Vagina (tissue), 2 donors: ENCODE results near the gene GALNT15. TPM values are rescaled to one million over a fixed set of nuclear protein-coding genes. Genes with fewer than 3 reads are reported as not detected.
A peak's percentile ranks its signal among the peaks of the same experiment; 100 is the strongest.

Experiments used
- DNase-seq, 2 donors: peaks; one replicate each; pipeline ENCODE4 v3.0.0-alpha.2; 2017; ENCODE audit errors: extremely low spot score in 2 of 2
- H3K27ac ChIP-seq: fragments of 200-600 bp; sonication (generic); one replicate; pipeline ENCODE4 v1.5.1; 2019
- H3K27me3 ChIP-seq: fragments of 200-600 bp; sonication (generic); one replicate; pipeline ENCODE4 v1.5.1; 2019
- H3K36me3 ChIP-seq, 2 donors: fragments of 200-600 bp; sonication (generic); one replicate each; pipeline ENCODE4 v1.5.1; 2017 to 2019
- H3K4me1 ChIP-seq: fragments of 200-600 bp; sonication (generic); one replicate; pipeline ENCODE4 v1.5.1; 2019
- H3K4me3 ChIP-seq, 2 donors: fragments of 200-600 bp; sonication (generic); 1 replicate in 1 of 2; 2 replicates in 1 of 2; pipeline ENCODE4 v1.5.1; 2016 to 2019
- H3K9me3 ChIP-seq: fragments of 200-600 bp; sonication (generic); one replicate; pipeline ENCODE4 v1.5.1; 2019
- POLR2A ChIP-seq, 2 donors: fragments of 450-650 bp; IDR thresholded peaks; one replicate each; pipeline ENCODE4 v1.6.1; 2017; ENCODE audit warnings: antibody characterized with exemption in 2 of 2, mild to moderate bottlenecking in 2 of 2, moderate library complexity in 2 of 2
- POLR2AphosphoS5 ChIP-seq, 2 donors: sonication (generic); formaldehyde crosslinking; IDR thresholded peaks; one replicate each; pipeline ENCODE4 v1.9.0; 2017; ENCODE audit warnings: antibody characterized with exemption in 2 of 2, mild to moderate bottlenecking in 2 of 2, low read depth in 1 of 2; ENCODE audit not compliant: insufficient read depth in 1 of 2
- intact Hi-C: fragments of 100-400 bp; cut with DNase I; formaldehyde crosslinking; loops from one replicate; pipeline ENCODE4 v1.15.1; 2023
- total RNA-seq: library from RNA; depleted of rRNA; stranded (reverse); fragments of >200 nt; gene quantifications from one replicate; pipeline ENCODE4 v1.2.3, GENCODE V29; 2016
- TF ChIP-seq, protein P1 (sequence below), 3 experiments: fragments of 450-650 bp in 2 of 3; fragments of 200-600 bp in 1 of 3; sonication (generic) in 1 of 3; IDR thresholded peaks; one replicate each; pipeline ENCODE4 v1.5.1; 2017 to 2019; ENCODE audit warnings: antibody characterized with exemption in 3 of 3, mild to moderate bottlenecking in 2 of 3, moderate library complexity in 2 of 3

GALNT15 gene
- total RNA-seq, 1 donor from 2014 or later, result 225 TPM

DNA sequence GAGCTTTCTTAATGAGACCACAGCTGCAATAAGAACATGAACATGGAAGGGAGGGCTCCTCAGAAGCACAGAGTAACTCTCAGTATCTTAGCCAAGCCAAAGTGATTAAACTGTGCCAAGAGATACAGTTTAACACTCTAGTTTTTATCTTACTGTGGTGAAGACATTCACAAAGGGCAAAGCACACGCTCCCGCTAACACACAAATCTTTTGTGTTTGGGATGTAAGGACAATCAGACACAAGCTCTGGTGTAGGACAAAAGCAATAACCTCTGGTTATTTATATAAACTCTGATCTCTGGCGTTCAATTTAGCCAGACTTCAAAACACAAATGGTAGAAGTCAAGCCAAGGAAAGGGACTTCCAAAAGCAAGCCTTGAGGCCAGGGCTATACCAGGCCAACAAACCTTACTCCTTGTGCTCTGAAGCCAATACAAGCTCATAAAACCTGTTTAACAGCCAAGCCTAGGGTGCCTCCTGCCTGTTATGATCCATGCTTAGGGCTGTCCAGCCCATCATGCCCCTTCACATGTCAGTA is 62.4 kb downstream of the GALNT15 start:
- no peak overlapping the region for H3K27ac ChIP-seq
- no peaks in the 10 kb centered on the region for H3K9me3 ChIP-seq
- peaks cover 21% of the 10 kb centered on the region for H3K4me1 ChIP-seq
- TF ChIP-seq, protein P1, sequence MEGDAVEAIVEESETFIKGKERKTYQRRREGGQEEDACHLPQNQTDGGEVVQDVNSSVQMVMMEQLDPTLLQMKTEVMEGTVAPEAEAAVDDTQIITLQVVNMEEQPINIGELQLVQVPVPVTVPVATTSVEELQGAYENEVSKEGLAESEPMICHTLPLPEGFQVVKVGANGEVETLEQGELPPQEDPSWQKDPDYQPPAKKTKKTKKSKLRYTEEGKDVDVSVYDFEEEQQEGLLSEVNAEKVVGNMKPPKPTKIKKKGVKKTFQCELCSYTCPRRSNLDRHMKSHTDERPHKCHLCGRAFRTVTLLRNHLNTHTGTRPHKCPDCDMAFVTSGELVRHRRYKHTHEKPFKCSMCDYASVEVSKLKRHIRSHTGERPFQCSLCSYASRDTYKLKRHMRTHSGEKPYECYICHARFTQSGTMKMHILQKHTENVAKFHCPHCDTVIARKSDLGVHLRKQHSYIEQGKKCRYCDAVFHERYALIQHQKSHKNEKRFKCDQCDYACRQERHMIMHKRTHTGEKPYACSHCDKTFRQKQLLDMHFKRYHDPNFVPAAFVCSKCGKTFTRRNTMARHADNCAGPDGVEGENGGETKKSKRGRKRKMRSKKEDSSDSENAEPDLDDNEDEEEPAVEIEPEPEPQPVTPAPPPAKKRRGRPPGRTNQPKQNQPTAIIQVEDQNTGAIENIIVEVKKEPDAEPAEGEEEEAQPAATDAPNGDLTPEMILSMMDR (IDR thresholded peaks at IDR 0.05), result no peak
- TF ChIP-seq POLR2A (IDR thresholded peaks at IDR 0.05) (no peak), POLR2AphosphoS5 (IDR thresholded peaks at IDR 0.05; ENCODE audit: insufficient read depth in 1 of 2, low read depth in 1 of 2) (no peak)
- no peak overlapping the region for H3K4me3 ChIP-seq
- intact Hi-C loops, result no loop called here
- DNase-seq, result no peak
- H3K36me3 ChIP-seq, result no peaks in the 10 kb centered on the region
- H3K27me3 ChIP-seq, result no peaks in the 10 kb centered on the region

DNA sequence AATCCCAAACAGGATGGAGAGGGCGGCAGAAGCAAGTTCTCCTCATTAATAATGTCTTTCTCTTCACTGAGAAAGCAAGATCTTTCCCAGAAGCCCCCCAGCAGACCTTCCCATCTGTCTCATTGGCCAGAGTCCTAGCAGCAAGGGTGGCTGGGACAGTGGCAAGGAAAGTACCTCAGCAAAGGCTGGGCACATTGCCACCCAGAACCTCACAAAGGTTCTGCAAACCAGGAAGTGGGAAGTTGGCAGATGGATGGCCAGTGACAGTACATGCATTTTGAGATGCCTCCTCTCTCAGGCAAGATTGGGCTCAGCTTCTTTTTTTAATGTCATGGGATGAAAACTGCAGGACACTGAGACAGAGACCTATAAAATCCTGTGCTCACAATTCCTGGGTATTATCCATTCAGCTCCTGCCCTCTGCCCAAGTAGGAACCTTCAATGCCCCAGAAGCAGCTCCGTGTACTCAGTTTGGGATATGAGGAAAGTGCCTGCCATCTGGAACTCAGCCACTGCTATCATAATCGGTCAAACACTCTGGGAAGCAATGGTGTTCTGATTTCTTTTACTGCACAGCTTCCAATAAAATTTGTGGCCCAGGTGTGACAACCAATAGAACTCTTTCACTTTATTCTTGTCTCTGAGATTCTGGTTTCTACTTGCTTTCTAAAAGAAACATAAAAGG is 64.7 kb downstream of the GALNT15 start:
- peak overlapping the region; percentile 73 for H3K27ac ChIP-seq

DNA sequence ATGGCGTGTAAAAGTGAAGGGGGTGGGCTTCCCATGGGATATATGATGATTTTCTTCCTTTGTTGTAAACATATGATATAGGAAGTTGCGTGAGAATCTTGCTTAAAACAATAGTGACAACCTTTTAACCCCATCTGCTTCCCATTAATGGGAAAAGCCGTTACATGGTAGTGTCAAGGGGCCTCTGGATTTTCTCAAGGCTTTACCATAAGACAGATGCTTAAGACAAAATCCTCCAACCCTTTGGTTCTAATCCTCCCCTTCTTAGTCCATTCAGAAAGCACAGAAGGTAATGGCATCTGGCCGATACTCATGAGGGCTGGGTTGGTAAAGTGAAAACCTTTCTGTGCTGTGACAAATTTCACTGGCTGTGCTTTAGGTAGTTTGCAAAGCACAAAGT is 65.3 kb downstream of the GALNT15 start:
- H3K9me3 ChIP-seq, result no peaks in the 10 kb centered on the region
- no peaks in the 10 kb centered on the region for H3K27me3 ChIP-seq
- no peaks in the 10 kb centered on the region for H3K36me3 ChIP-seq
- DNase-seq, result no peak
- peak overlapping the region; percentile 73 for H3K27ac ChIP-seq
- TF ChIP-seq POLR2A (IDR thresholded peaks at IDR 0.05) (no peak), POLR2AphosphoS5 (IDR thresholded peaks at IDR 0.05; ENCODE audit: insufficient read depth in 1 of 2, low read depth in 1 of 2) (no peak)
- TF ChIP-seq, protein P1 (IDR thresholded peaks at IDR 0.05), result no peak
- peaks cover 21% of the 10 kb centered on the region for H3K4me1 ChIP-seq
- no peak overlapping the region for H3K4me3 ChIP-seq
- intact Hi-C loops, result loop anchor here (10.0 kb wide), 1 partner anchor 425 kb away; no protein-coding TSS in a partner anchor

More for the DNA sequence above, 64.7 kb downstream of the GALNT15 start:
- intact Hi-C loops, result no loop called here
- H3K9me3 ChIP-seq, result no peaks in the 10 kb centered on the region
- TF ChIP-seq, protein P1 (IDR thresholded peaks at IDR 0.05), result no peak
- TF ChIP-seq POLR2A (IDR thresholded peaks at IDR 0.05), result no peak
- TF ChIP-seq POLR2AphosphoS5 (IDR thresholded peaks at IDR 0.05; ENCODE audit: insufficient read depth in 1 of 2, low read depth in 1 of 2), result no peak
- peaks cover 21% of the 10 kb centered on the region for H3K4me1 ChIP-seq
- no peaks in the 10 kb centered on the region for H3K27me3 ChIP-seq
- H3K4me3 ChIP-seq, result no peak overlapping the region
- DNase-seq, result no peak
- no peaks in the 10 kb centered on the region for H3K36me3 ChIP-seq

DNA sequence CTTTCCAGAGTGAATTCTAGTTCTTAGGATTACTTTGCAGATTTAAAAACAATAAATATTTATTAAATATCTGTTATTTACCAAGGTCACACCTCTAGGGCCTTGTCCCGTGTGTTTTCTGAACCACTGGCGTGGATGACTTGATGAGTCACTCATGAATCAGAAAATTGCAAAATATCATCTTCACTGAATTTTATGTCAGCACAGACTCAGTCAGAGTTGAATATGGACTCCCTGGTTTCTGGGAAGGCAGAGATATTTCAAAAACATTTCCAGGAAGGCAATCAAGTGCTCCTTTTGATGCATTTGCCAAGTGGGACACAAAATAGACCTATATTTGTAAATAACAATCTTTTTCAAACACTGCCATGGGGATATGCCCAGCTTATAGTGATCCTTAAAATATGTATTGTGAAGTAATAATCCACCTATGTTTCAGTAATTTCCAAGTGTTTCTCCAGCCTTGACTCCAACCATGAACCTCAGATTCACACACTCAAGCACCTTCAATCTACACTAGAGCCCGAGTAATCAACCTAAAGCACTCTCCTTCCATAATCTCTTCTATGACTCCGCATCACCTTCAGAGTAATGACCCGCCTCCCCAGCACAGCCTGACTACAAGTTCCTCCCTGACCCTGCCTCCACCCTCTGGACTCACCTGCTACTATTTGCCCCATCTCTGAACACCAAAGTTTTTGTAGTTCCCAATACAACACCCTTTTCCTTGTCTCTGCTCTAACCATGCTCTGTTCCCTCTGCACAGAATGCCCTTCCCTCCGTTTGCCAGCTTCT is 65.9 kb downstream of the GALNT15 start:
- Histone ChIP-seq H3K4me1 (peaks cover 21% of the 10 kb centered on the region), H3K4me3 (no peak overlapping the region), H3K36me3 (no peaks in the 10 kb centered on the region), H3K27ac (peak overlapping the region; percentile 73), H3K27me3 (no peaks in the 10 kb centered on the region), H3K9me3 (no peaks in the 10 kb centered on the region)
- DNase-seq, result no peak
- TF ChIP-seq, protein P1 (IDR thresholded peaks at IDR 0.05), result no peak
- peak; percentile 35 to 71 for TF ChIP-seq POLR2AphosphoS5 (IDR thresholded peaks at IDR 0.05; ENCODE audit: insufficient read depth in 1 of 2, low read depth in 1 of 2)
- intact Hi-C loops, result loop anchor here (10.0 kb wide), 1 partner anchor 426 kb away; no protein-coding TSS in a partner anchor
